Nephron progenitor cell (in vitro differentiated cells): Measurements from ENCODE around the gene PTPRD.

Source experiments
- DNase-seq: peaks from one replicate; pipeline ENCODE4 v3.0.0; 2021
- H3K27ac Mint-ChIP-seq: 2 replicates; pipeline ENCODE4 v1.8.0; 2021; ENCODE audit warnings: mild to moderate bottlenecking, moderate library complexity, mixed read lengths
- H3K27me3 Mint-ChIP-seq: 2 replicates; pipeline ENCODE4 v1.8.0; 2021; ENCODE audit warnings: mild to moderate bottlenecking, low read depth, mixed read lengths; ENCODE audit not compliant: poor library complexity
- H3K36me3 Mint-ChIP-seq: 2 replicates; pipeline ENCODE4 v1.8.0; 2021; ENCODE audit warnings: low read depth, mixed read lengths
- H3K4me1 Mint-ChIP-seq: 2 replicates; pipeline ENCODE4 v1.8.0; 2021; ENCODE audit warnings: mixed read lengths
- H3K4me3 Mint-ChIP-seq: 2 replicates; pipeline ENCODE4 v1.8.0; 2021; ENCODE audit warnings: mild to moderate bottlenecking, moderate library complexity, mixed read lengths
- H3K9me3 Mint-ChIP-seq: 2 replicates; pipeline ENCODE4 v1.8.0; 2021; ENCODE audit warnings: mild to moderate bottlenecking, moderate library complexity, mixed read lengths
- CTCF ChIP-seq: fragments of 200-600 bp; sonication (generic); IDR thresholded peaks from 2 replicates; pipeline ENCODE4 v1.5.0; 2021; ENCODE audit warnings: antibody characterized with exemption

Gene PTPRD

DNA sequence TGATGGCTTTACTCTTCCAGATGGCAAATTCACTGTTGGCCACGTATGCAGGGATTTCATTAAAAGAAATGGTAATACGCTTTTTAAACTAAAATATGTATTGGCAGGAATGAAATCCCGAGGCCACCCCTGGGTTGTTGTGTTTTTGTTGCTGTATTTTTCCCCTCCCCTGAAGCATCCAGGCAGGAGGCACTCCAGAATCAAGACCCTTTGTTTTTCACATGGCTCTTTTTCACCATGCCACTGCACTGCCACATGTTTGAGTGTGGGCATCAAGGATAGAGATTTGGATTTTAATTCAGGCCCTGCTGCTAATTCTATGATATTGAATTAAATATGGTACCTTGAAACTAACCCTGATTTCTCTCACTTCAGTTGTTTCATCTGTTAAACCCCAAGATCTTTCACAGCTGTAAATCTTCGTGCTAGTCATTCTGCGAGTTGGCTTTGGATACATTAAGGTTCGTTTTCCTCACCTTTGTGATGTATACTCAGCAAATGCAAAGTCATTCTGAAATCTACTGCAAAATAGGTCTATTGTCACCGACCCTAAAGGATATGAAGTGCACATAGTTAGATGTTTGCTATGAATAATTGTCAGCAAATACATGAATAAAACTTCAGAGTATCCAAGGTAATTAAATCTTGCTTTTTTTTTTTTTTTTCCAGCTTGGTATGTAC is 533.4 kb downstream of the PTPRD start:
- Mint-ChIP-seq H3K4me3 (no peak overlapping the region), H3K27me3 (no peaks in the 10 kb centered on the region), H3K4me1 (no peaks in the 10 kb centered on the region), H3K36me3 (no peaks in the 10 kb centered on the region), H3K27ac (no peak overlapping the region), H3K9me3 (no peaks in the 10 kb centered on the region)
- no peak for TF ChIP-seq CTCF
- DNase-seq: no peak

DNA sequence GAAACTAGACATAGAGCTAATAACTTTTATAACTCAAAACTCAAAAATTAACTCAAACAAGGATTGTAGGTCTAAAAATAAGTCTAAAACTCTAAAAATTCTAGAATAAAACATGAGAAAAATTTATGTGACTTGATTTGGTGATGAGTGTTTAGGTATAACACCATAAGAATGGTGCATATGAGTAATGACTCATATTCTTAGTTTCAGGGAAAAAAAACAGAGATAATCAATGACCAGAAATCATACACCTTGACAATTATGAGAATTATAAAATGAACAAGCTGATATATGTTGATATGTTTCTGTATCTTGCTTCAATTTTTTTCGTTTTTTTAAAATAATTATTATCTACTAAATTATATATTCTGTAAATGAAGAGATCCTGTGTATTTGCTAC is 541.2 kb downstream of the PTPRD start:
- Mint-ChIP-seq H3K27me3 (peaks cover 7% of the 10 kb centered on the region), H3K4me3 (no peak overlapping the region), H3K4me1 (no peaks in the 10 kb centered on the region), H3K36me3 (no peaks in the 10 kb centered on the region), H3K9me3 (no peaks in the 10 kb centered on the region), H3K27ac (no peak overlapping the region)
- TF ChIP-seq CTCF: no peak
- DNase-seq: no peak

DNA sequence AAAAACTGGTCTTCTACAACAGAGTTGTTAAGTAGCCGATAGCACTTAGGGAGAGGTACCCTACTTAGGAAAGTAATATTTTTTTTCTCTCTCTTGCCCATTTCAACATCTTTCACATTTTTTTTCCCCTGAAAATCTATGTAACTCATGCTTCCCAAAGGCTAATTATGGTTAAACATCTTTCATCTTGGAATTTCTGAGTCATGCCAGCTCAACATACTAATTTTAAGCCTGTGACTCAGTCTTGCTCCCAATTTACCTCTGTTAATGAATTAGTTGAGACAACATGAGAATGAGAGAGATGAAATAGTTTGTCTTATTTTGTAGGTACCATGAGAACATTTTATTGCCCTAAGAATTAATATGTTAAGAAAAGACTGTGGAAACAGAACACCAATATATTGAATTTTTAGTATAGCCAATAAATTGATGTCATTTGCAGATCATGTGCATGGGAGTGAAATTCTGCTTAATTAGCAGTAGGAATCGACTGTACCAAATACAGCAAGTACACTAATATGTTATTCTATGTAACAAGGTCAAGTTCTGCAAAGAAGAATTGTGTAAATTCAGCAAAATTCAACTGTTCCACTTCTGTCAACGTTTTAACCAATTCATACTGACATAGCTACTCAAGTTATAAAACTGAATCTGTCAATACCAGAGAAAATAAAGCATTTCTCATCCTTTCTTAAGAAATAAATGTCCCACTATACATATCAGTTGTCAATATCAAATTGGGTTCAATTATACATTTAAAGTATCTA is 550.0 kb downstream of the PTPRD start:
- no peak overlapping the region for H3K27ac Mint-ChIP-seq
- no peak for DNase-seq
- H3K4me3 Mint-ChIP-seq: no peak overlapping the region
- H3K36me3 Mint-ChIP-seq: no peaks in the 10 kb centered on the region
- no peak for TF ChIP-seq CTCF
- H3K9me3 Mint-ChIP-seq: no peaks in the 10 kb centered on the region
- H3K4me1 Mint-ChIP-seq: peaks cover 19% of the 10 kb centered on the region
- H3K27me3 Mint-ChIP-seq: peaks cover under 1% of the 10 kb centered on the region

DNA sequence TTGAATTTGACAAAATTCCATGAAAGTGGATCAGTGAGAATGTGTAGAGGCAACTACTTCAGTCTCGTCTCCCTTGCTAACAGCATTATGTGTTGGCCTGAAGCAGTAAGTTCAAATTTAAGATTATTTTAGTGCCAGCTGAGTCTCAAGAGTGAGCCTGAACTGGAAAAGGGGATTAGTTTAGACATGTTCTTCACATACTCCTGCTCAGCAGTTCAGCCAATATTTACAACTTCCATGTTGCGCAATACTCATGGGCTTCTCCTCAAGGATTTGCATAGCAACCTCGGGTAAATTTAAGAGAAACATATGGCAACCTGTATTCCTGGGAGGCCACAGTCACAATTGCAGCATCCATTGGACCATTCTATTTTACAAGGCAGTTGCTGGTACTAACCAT is 553.8 kb downstream of the PTPRD start:
- Mint-ChIP-seq H3K9me3 (no peaks in the 10 kb centered on the region), H3K4me3 (no peak overlapping the region), H3K4me1 (peaks cover 17% of the 10 kb centered on the region), H3K27ac (no peak overlapping the region), H3K36me3 (no peaks in the 10 kb centered on the region), H3K27me3 (peaks cover 5% of the 10 kb centered on the region)
- no peak for TF ChIP-seq CTCF
- peak; percentile 3 for DNase-seq

GRCh38 chr9:10055886-10056395 is 556.9 kb downstream of the PTPRD start:
- no peaks in the 10 kb centered on the region for H3K9me3 Mint-ChIP-seq

More at GRCh38 chr9:10055886-10056395, 556.9 kb downstream of the PTPRD start:
- H3K27me3 Mint-ChIP-seq: peaks cover 5% of the 10 kb centered on the region
- H3K36me3 Mint-ChIP-seq: no peaks in the 10 kb centered on the region
- TF ChIP-seq CTCF: no peak
- no peak overlapping the region for H3K27ac Mint-ChIP-seq
- H3K4me3 Mint-ChIP-seq: no peak overlapping the region
- peaks cover 12% of the 10 kb centered on the region for H3K4me1 Mint-ChIP-seq
- DNase-seq: no peak
